ENCODE data around the gene TUBGCP2.

Gene TUBGCP2

DNA sequence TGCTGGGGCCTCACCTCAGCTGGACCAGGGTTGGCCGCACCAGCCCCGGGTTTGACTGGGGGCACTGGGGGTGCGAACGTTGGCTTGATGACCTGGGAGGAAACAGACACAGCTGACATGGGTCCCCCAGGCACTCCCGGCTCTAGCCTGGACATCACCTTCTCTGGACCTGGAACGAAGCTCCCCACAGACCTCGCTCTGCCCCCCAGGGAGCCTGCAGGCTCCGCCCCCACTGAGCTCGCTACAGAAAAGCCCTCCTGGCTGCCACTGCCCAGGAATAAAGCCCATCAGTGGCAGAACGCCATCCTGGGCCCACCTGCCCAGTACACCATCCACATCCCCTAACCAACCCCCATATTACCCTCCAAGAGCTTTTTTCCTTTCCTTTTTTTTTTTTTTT lies 45.0 kb downstream of the TUBGCP2 start:
- DNase-seq (ENCODE audit: low read depth): no peak

DNA sequence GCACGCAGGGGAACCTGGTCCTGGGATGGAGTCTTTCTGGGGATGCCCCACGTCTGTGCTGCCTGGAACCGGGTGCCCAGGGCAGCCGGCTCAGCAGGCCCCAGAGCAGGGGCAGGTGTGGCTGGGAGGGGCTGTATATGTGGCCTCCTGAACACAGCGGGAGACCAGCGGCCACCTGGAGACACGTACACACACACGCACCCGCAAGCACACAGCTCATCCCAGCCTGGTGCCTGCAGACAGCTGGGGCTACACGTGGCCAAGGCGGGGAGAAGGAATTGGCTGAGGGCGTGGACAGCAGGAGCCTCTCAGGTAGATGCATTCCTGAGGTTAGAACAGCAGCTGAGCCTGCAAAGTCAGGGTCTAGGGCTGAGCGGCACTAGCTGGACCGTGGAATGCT lies 46.0 kb downstream of the TUBGCP2 start:
- no peak for DNase-seq (ENCODE audit: low read depth)

DNA sequence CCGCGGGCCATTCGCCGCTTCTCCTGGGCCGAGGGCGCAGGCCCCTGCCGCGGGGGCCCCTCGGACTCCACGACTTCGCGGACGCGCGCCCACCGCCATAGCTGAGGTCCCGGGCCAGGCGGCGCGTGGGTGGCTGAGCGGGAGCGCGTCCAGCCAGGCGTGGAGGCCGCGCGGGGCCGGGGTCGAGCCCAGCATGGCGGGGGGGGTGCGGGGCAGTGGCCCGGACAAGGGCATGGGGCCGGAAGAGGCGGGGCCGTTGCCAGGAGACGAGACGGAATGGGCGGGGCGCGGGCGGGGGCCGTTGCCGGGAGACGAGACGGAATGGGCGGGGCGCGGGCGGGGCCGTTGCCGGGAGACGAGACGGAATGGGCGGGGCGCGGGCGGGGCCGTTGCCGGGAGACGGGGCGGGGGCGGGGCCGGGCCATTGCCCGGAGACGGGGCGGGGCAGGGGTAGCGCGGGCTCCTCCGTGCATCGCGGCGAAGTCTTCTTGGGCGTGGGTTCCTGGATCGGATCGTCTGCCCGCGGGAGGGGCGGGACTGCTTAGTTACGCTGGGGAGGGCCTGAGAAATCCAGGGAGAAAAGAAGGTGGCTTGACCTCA lies 46.8 kb downstream of the TUBGCP2 start:
- peak; percentile 75 for DNase-seq (ENCODE audit: low read depth)

- DNase-seq (ENCODE audit: low read depth): peak; percentile 50
These were observed 47.6 kb downstream of the TUBGCP2 start for GRCh38 chr10:133260895-133261725.

- no peak for DNase-seq (ENCODE audit: low read depth)
These were observed 49.1 kb downstream of the TUBGCP2 start for GRCh38 chr10:133259602-133259989.

- peak; percentile 88 for DNase-seq (ENCODE audit: low read depth)
These were observed 49.7 kb downstream of the TUBGCP2 start for GRCh38 chr10:133258818-133259601.

DNA sequence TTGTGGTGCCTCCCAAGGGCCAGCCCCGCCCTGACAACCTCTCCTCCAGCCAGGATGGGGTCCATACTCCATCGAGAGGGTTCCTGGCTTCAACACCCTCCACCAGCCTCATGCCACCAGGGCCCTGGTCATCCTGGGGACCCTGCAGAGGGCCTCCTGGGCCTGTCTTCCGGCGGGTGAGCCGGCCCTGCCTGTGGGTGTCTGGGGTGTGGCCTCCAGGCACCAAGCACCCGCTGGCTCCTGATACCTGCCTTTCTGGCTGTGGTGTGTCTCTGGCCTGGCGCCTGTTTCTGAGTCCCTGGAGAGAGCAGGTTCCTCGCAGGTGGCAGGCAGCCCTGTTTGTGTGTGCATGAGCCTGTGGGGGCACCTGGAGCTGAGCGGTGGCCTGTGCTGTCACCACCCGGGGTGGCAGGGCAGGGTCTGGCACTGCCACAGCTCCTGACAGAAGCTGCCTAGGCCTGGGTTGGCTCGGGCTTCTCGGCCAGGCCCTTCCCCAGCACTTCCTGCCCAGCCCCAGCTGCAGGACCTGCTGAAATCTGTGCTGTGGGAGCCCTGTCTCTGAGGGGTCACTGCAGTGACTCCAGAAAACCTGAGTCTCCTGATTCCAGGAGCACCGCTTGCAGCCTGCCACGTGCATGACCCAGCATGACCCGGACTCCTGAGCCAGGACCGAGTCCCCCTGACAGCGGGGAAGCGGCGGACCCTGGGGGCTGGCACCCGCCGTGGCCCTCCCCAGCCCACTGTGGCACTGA lies 50.4 kb downstream of the TUBGCP2 start:
- DNase-seq (ENCODE audit: low read depth): no peak

DNA sequence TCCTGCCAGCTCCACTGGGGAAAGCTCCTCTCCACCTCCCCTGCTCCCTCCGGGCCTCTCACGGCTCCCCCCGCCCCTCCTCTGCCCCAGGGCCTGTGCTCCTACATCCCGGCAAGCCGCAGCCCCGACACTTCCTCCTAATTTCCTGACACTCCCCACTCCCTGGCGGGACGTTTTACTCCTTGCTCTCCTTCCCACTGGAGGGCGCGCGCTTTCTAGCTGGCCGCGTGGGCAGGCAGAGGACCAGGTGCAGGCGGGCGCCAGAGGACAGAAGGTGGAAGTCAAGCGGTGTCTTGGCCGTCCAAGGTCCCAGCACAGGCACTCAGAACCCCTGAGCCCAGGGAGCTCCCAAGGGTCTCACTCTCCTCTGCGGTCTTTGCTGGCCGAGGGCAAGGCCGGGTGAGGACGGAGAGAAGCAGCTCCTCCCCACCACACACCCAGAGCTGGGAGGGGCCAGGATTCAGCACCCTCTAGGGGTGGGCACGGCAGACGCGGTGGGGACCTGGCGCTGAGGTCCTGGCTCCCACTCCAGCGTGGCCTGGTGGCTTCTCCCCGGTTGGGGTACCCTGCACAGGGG lies 51.1 kb downstream of the TUBGCP2 start:
- DNase-seq (ENCODE audit: low read depth): no peak

- DNase-seq (ENCODE audit: low read depth): no peak
These were observed 53.3 kb downstream of the TUBGCP2 start for GRCh38 chr10:133255323-133255722.

GRCh38 chr10:133254421-133255120 lies 54.1 kb downstream of the TUBGCP2 start:
- DNase-seq (ENCODE audit: low read depth): no peak

- DNase-seq (ENCODE audit: low read depth): no peak
These were observed 55.2 kb downstream of the TUBGCP2 start for GRCh38 chr10:133253361-133253955.

DNA sequence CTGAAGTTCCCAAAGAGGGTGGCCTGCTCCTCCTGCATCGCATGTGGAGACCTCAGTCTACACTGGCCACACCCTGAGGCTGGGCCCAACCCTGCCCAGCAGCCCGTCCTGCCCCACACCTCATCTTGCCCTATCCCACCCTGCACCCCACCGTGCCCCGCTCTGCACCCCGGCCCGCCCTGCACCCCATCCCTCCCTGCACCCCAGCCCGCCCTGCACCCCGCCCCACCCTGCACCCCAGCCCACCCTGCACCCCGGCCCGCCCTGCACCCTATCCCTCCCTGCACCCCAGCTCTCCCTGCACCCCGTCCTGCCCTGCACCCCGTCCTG lies 56.5 kb downstream of the TUBGCP2 start:
- DNase-seq (ENCODE audit: low read depth): no peak

- DNase-seq (ENCODE audit: low read depth): no peak
These were observed 57.1 kb downstream of the TUBGCP2 start for GRCh38 chr10:133251388-133252222.

GRCh38 chr10:133249975-133250754 lies 58.5 kb downstream of the TUBGCP2 start:
- no peak for DNase-seq (ENCODE audit: low read depth)

- DNase-seq (ENCODE audit: low read depth): no peak
These were observed 59.4 kb downstream of the TUBGCP2 start for GRCh38 chr10:133249094-133249780.

- no peak for DNase-seq (ENCODE audit: low read depth)
These were observed 60.3 kb downstream of the TUBGCP2 start for GRCh38 chr10:133248334-133248715.

GRCh38 chr10:133247681-133248333 lies 60.9 kb downstream of the TUBGCP2 start:
- no peak for DNase-seq (ENCODE audit: low read depth)

GRCh38 chr10:133246236-133246626 lies 62.4 kb downstream of the TUBGCP2 start:
- no peak for DNase-seq (ENCODE audit: low read depth)
